ENCODE measurements around the gene DLK1.

Gene DLK1

DNA sequence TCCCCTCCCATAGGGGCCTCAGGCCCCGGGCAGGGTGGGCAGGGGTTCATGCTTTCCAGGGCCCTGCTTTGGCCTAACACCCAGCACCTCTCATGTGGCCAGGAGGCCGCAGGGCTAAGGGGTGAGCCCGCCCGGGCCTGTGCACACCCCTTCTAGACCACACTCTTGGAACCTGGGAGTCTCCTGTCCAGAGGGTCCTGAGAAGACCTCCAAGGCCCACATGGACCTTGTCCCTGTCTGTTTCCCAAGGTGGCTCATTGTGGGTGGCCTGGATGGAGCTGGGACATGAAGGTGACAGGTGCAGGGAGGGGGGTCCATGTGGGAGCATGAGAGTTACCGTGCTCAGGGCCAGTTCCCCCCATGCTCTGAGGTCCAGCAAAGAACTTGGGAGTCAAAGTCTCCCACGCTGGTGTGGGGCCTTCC is 11.6 kb downstream of the DLK1 start:
- TF ChIP-seq POLR2A (IDR thresholded peaks at IDR 0.05; ENCODE audit: low read length), result no peak
- no peak for TF ChIP-seq GATA1 (IDR thresholded peaks at IDR 0.05; ENCODE audit: low read depth, low read length)
- DNase-seq, result no peak

GRCh38 chr14:100738704-100739131 is 12.0 kb downstream of the DLK1 start:
- no peak for TF ChIP-seq POLR2A (IDR thresholded peaks at IDR 0.05; ENCODE audit: low read length)
- no peak for TF ChIP-seq GATA1 (IDR thresholded peaks at IDR 0.05; ENCODE audit: low read depth, low read length)
- DNase-seq, result no peak

GRCh38 chr14:100739306-100739705 is 12.6 kb downstream of the DLK1 start:
- TF ChIP-seq GATA1 (IDR thresholded peaks at IDR 0.05; ENCODE audit: low read depth, low read length), result no peak
- TF ChIP-seq POLR2A (IDR thresholded peaks at IDR 0.05; ENCODE audit: low read length), result no peak
- DNase-seq, result no peak

GRCh38 chr14:100740196-100740825 is 13.6 kb downstream of the DLK1 start:
- DNase-seq, result no peak
- TF ChIP-seq POLR2A (IDR thresholded peaks at IDR 0.05; ENCODE audit: low read length) (no peak), GATA1 (IDR thresholded peaks at IDR 0.05; ENCODE audit: low read depth, low read length) (no peak)

DNA sequence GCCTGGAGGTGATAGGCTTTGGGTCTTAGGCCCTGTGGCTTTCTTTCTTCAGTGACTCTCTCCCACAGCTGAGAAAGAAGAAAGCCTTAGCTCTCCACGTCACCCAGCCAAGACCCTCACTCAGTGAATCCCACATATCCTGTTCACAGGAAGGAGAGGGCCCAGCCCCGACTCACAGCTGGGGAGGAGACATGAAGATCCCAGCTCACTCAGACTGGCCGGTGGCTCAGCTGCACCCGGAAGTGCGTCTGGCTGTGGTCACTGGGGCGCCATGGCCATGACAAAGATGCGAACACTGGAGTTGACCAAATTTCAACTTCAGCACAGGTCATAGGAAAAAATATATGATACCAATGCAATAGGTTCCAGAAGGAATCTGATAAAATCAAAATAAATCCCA is 14.2 kb downstream of the DLK1 start:
- TF ChIP-seq POLR2A (IDR thresholded peaks at IDR 0.05; ENCODE audit: low read length) (no peak), GATA1 (IDR thresholded peaks at IDR 0.05; ENCODE audit: low read depth, low read length) (no peak)
- DNase-seq, result no peak

- TF ChIP-seq POLR2A (IDR thresholded peaks at IDR 0.05; ENCODE audit: low read length) (no peak), GATA1 (IDR thresholded peaks at IDR 0.05; ENCODE audit: low read depth, low read length) (no peak)
- DNase-seq, result no peak
These were observed 15.3 kb downstream of the DLK1 start for GRCh38 chr14:100741966-100742365.

- no peak for TF ChIP-seq POLR2A (IDR thresholded peaks at IDR 0.05; ENCODE audit: low read length)
- no peak for TF ChIP-seq GATA1 (IDR thresholded peaks at IDR 0.05; ENCODE audit: low read depth, low read length)
- no peak for DNase-seq
These were observed 19.6 kb downstream of the DLK1 start for GRCh38 chr14:100746326-100746725.

GRCh38 chr14:100747021-100747586 is 20.4 kb downstream of the DLK1 start:
- no peak for DNase-seq
- no peak for TF ChIP-seq GATA1 (IDR thresholded peaks at IDR 0.05; ENCODE audit: low read depth, low read length)
- TF ChIP-seq POLR2A (IDR thresholded peaks at IDR 0.05; ENCODE audit: low read length), result no peak

DNA sequence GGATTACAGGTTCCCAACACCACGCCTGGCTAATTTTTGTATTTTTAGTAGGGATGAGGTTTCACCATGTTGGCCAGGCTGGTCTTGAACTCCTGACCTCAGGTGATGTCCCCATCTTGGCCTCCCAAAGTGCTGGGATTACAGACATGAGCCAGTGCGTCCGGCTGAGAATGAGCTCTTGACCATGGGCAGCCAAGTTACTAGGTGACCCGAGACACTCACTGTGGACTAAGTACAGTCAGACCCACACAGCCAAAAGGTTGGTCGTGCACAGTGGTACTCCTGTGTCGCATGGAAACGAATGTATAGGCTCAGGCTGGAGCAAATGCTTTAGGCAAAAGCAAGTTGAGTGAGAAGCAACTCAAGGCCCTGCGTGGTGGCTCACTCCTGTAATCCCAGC is 21.0 kb downstream of the DLK1 start:
- DNase-seq, result no peak
- TF ChIP-seq GATA1 (IDR thresholded peaks at IDR 0.05; ENCODE audit: low read depth, low read length), result no peak
- no peak for TF ChIP-seq POLR2A (IDR thresholded peaks at IDR 0.05; ENCODE audit: low read length)

DNA sequence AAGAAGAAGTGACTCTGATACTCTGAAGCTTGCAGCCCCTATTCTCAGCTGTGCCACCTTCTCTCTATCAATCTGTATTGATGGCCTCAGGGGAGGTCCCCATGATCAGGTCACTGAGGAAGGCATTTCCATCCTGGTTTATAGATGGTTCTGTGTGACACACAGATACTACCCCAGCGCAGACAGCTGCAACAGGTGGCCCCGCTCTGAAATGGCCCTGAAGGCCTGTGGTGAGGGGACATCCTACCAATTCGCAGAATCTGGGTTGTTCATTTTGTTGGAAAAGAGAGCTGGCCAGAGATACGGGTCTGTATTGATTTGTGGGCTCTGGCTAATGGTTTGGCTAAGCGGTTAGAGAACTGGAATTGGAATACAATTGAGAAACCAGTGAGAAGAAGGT is 21.7 kb downstream of the DLK1 start:
- DNase-seq, result no peak
- TF ChIP-seq GATA1 (IDR thresholded peaks at IDR 0.05; ENCODE audit: low read depth, low read length), result no peak

DNA sequence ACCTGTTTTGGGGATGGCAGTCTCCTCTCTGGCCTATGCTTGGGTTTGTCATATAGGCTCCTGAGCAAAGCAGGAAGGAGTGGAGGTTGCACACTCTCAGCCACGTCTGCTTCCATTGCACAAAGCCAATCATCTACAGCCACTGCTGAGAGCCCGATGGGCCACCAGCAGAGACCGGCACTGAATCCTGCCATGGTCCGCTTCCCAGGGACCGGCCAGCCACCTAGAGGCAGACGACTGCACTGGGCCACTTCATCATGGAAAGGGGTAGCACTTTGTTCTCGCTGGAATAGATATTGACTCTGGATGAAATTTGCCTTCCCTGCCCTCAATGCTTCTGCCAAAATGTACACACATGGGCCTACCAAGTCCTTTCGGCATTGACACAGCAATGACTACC is 22.3 kb downstream of the DLK1 start:
- no peak for TF ChIP-seq POLR2A (IDR thresholded peaks at IDR 0.05; ENCODE audit: low read length)
- no peak for TF ChIP-seq GATA1 (IDR thresholded peaks at IDR 0.05; ENCODE audit: low read depth, low read length)
- no peak for DNase-seq

DNA sequence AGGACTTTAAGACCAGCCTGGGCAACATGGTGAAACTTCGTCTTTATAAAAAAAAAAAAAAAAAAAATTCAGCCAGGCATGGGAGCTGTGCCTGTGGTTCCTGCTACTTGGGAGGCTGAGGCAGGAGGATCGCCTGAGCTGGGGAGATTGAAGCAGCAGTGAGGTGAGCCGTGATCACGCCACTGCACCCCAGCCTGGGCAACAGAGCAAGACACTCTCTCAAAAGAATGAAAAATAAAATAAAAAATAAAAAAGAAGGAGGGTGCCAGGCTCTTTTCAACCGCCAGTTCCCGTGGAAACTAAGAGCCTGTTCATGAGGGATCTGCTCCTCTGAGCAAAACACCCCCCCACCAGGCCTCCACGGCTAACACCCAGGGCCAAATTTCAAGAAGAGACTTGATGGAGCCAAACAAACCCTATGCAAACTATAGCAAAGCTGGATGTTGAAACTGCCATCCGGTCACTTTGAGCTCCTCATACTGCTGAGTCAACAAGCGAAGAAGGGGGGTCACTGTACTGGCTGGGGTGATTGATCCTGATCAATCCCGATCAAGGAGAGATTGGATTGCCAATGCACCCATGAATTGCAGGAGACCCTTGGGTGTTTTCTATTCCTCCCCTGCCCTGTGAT is 23.4 kb downstream of the DLK1 start:
- no peak for DNase-seq

GRCh38 chr14:100750762-100751699 is 24.3 kb downstream of the DLK1 start:
- DNase-seq, result no peak
- TF ChIP-seq GATA1 (IDR thresholded peaks at IDR 0.05; ENCODE audit: low read depth, low read length) (no peak), POLR2A (IDR thresholded peaks at IDR 0.05; ENCODE audit: low read length) (no peak)

More for the DNA sequence above, 23.4 kb downstream of the DLK1 start:
- no peak for TF ChIP-seq POLR2A (IDR thresholded peaks at IDR 0.05; ENCODE audit: low read length)
- TF ChIP-seq GATA1 (IDR thresholded peaks at IDR 0.05; ENCODE audit: low read depth, low read length), result no peak

DNA sequence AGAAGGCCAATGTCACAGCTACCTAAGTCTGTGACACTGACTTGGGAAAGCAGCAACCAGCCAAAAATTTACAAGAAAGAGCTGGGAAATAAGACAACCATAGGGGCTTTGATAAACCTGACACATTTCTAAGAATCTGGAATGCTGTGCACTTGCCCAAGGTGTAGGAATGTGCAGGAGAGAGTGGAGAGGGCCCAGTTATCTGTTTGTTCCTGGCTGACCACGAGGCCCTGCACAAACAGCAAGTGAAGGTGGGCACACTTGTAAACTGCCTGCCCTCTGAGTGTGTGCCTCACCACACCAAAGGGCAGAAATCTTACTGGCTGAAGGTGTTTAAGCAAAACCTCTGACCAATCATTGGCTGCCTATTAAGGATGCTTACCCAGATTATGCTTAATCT is 27.3 kb downstream of the DLK1 start:
- no peak for DNase-seq
- TF ChIP-seq POLR2A (IDR thresholded peaks at IDR 0.05; ENCODE audit: low read length) (no peak), GATA1 (IDR thresholded peaks at IDR 0.05; ENCODE audit: low read depth, low read length) (no peak)
